Measurements from ENCODE around the gene TBC1D24. TPM values are rescaled to one million over a fixed set of nuclear protein-coding genes. Genes with fewer than 3 reads are reported as not detected.

The TBC1D24 gene
- total and polyA plus RNA-seq, 2 donors (not counting 1 experiment from before 2014, with no cell fraction given): 7.1 to 9.4 TPM

- ATAC-seq (ENCODE audit: low read depth) (peak; percentile 7), DNase-seq (peak; percentile 54)
- Mint-ChIP-seq H3K27me3 (peaks cover 15% of the 10 kb centered on the region), H3K4me1 (peaks cover 34% of the 10 kb centered on the region), H3K9me3 (ENCODE audit: insufficient read depth) (no peaks in the 10 kb centered on the region), H3K4me3 (peak overlapping the region; percentile 79), H3K27ac (no peak overlapping the region)
- Histone ChIP-seq H3K27me3 (replicated peaks in 1 of 4; ENCODE audit: control extremely low read depth in 1 of 4, control insufficient read depth in 3 of 4, insufficient read depth in 4 of 4, low read length in 3 of 4) (peaks cover 0 to 44% (median 27%) of the 10 kb centered on the region in 4 experiments), H3K4me2 (replicated peaks; ENCODE audit: low read depth, low read length, poor library complexity, severe bottlenecking) (peak overlapping the region; percentile 97), H3K9me3 (ENCODE audit: control extremely low read depth in 1 of 3, control insufficient read depth in 2 of 3, insufficient read depth in 1 of 3, low read length in 2 of 3) (no peaks in the 10 kb centered on the region), H3K4me3 (ENCODE audit: control extremely low read depth in 1 of 5, extremely low read depth in 1 of 5, insufficient read depth in 1 of 5, low read depth in 2 of 5, low read length in 4 of 5) (peak overlapping the region in 3 of 5 experiments; percentile 41 to 55 (median 43)), H3K4me1 (ENCODE audit: control insufficient read depth in 2 of 2, insufficient read depth in 2 of 2, low read length in 2 of 2) (peaks cover 48 to 57% of the 10 kb centered on the region in 2 donors), H4K20me1 (ENCODE audit: control insufficient read depth, insufficient read depth, low read length, poor library complexity, severe bottlenecking) (peaks cover 32% of the 10 kb centered on the region), H3K79me2 (ENCODE audit: control insufficient read depth, insufficient read depth, low read length) (peaks cover 1% of the 10 kb centered on the region), H2AFZ (ENCODE audit: insufficient read depth, low read depth, low read length, poor library complexity, severe bottlenecking) (peak overlapping the region; percentile 66), H3K36me3 (replicated peaks in 1 of 2; ENCODE audit: control extremely low read depth in 1 of 2, control insufficient read depth in 1 of 2, extremely low read depth in 1 of 2, insufficient read depth in 2 of 2, low read length in 1 of 2) (no peaks in the 10 kb centered on the region), H3K27ac (ENCODE audit: low read length in 2 of 2) (no peak overlapping the region), H3K9ac (ENCODE audit: low read length) (peak overlapping the region; percentile 66)
- POLR2A ChIA-PET: interaction anchor here (0.5 to 1.8 kb wide), 3 partner anchors 8 to 483 kb away, joined by 3 to 11 read pairs (median 5); partner anchors contain the start of genes GFER and TEDC2
- WGBS (ENCODE audit: insufficient coverage): 2% methylated on average over 80 of the region's 80 CpGs
- TF ChIP-seq CTCF (IDR thresholded peaks at IDR 0.05): peak; percentile 35
- no peak for TF ChIP-seq EZH2 (IDR thresholded peaks at IDR 0.05; ENCODE audit: borderline replicate concordance, insufficient read depth, low read depth, low read length, poor library complexity, severe bottlenecking)
- CTCF ChIA-PET: interaction anchor here (1.2 to 2.1 kb wide), 4 partner anchors 8 to 42 kb away, joined by 3 to 6 read pairs (median 4); partner anchors contain the start of gene TEDC2
- intact Hi-C loops (cut with micrococcal nuclease): no loop called here
Observed at GRCh38 chr16:2467528-2468232, 7.2 kb upstream of the TBC1D24 start.

All from B cell (primary cell).